OCI-M2 (cell line): ENCODE measurements around the gene PPP1R37.

Experiments
- DNase-seq: peaks from one replicate; lab custom pipeline; 2025; ENCODE audit not compliant: unreplicated experiment; lab: John Stamatoyannopoulos, UW

PPP1R37 gene

GRCh38 chr19:45166723-45167252 is 73.8 kb downstream of the PPP1R37 start:
- no peak for DNase-seq

- DNase-seq: no peak
Observed at GRCh38 chr19:45168767-45169351, 75.9 kb downstream of the PPP1R37 start.

GRCh38 chr19:45169602-45170001 is 76.6 kb downstream of the PPP1R37 start:
- DNase-seq: no peak

GRCh38 chr19:45170146-45171106 is 77.4 kb downstream of the PPP1R37 start:
- DNase-seq: no peak

GRCh38 chr19:45171211-45171623 is 78.2 kb downstream of the PPP1R37 start:
- no peak for DNase-seq

GRCh38 chr19:45172173-45172572 is 79.2 kb downstream of the PPP1R37 start:
- no peak for DNase-seq

GRCh38 chr19:45172611-45173208 is 79.7 kb downstream of the PPP1R37 start:
- DNase-seq: no peak

- DNase-seq: no peak
Observed at GRCh38 chr19:45173816-45174215, 80.8 kb downstream of the PPP1R37 start.

GRCh38 chr19:45175515-45176345 is 82.8 kb downstream of the PPP1R37 start:
- DNase-seq: no peak

GRCh38 chr19:45177817-45178261 is 84.9 kb downstream of the PPP1R37 start, which contains the start of gene TRAPPC6A:
Gene TRAPPC6A (minus strand): TSS chr19:45178237. CDS start chr19:45178218, 19 bp downstream.
- DNase-seq: no peak

- DNase-seq: peak; percentile 98
Observed at GRCh38 chr19:45178262-45179071, 85.5 kb downstream of the PPP1R37 start, which contains the start of gene BLOC1S3. Gene BLOC1S3 (plus strand): TSS chr19:45178784. CDS start chr19:45179297, 513 bp downstream.

- no peak for DNase-seq
Observed at GRCh38 chr19:45179072-45179891, 86.3 kb downstream of the PPP1R37 start.

- DNase-seq: no peak
Observed at GRCh38 chr19:45179892-45180370, 87.0 kb downstream of the PPP1R37 start.

- DNase-seq: no peak
Observed at GRCh38 chr19:45180936-45181335, 88.0 kb downstream of the PPP1R37 start.

GRCh38 chr19:45182758-45183157 is 89.8 kb downstream of the PPP1R37 start:
- DNase-seq: no peak

GRCh38 chr19:45184115-45184514 is 91.1 kb downstream of the PPP1R37 start:
- DNase-seq: no peak

GRCh38 chr19:45186509-45187334 is 93.7 kb downstream of the PPP1R37 start:
- DNase-seq: no peak
